DOHH2 (cell line): ENCODE data around the gene USF2.

Source experiments
- CTCF ChIP-seq: fragments of 200-600 bp; sonication (generic); IDR thresholded peaks from one replicate; pipeline ENCODE4 v1.5.1; 2014; ENCODE audit warnings: antibody characterized with exemption, mild to moderate bottlenecking, low read depth, low read length; ENCODE audit not compliant: poor library complexity, severe bottlenecking
- EZH2phosphoT487 ChIP-seq: fragments of 200-600 bp; sonication (generic); IDR thresholded peaks from 2 replicates; pipeline ENCODE4 v1.6.1; 2017; ENCODE audit warnings: borderline replicate concordance, mild to moderate bottlenecking, antibody characterized with exemption, low read length, moderate library complexity, mixed read lengths

GRCh38 chr19:35268536-35269437 is at the start of gene USF2:
- TF ChIP-seq CTCF = no peak
- TF ChIP-seq EZH2phosphoT487 = no peak
